ENCODE data around the gene HPSE2. TPM values are rescaled to one million over a fixed set of nuclear protein-coding genes. Genes with fewer than 3 reads are reported as not detected.

The HPSE2 gene
- polyA plus RNA-seq, 1 of the 3 experiments (the other 2 are of a cell fraction): not detected

- peak; percentile 30 for DNase-seq
- ChIA-PET CTCF (interaction anchor here (0.6 to 3.1 kb wide), 4 partner anchors 14 to 766 kb away, joined by 3 to 12 read pairs (median 6); no protein-coding TSS in a partner anchor), POLR2A (no interaction called here)
- H3F3A ChIP-seq (replicated peaks; ENCODE audit: insufficient read depth): no peaks in the 10 kb centered on the region
- H3K9me3 ChIP-seq: no peaks in the 10 kb centered on the region
- H4K20me1 ChIP-seq (ENCODE audit: insufficient read depth): no peaks in the 10 kb centered on the region
- H2AFZ ChIP-seq (ENCODE audit: low read depth): no peak overlapping the region
- H3K9me2 ChIP-seq: no peaks in the 10 kb centered on the region
- no peaks in the 10 kb centered on the region for H3K79me2 ChIP-seq (ENCODE audit: insufficient read depth)
- H3K27ac ChIP-seq (ENCODE audit: low read depth in 2 of 2, low read length in 1 of 2): no peak overlapping the region
- H3K4me3 ChIP-seq (ENCODE audit: low read depth in 2 of 2, low read length in 1 of 2): no peak overlapping the region
- TF ChIP-seq TEAD4 (IDR thresholded peaks at IDR 0.05; ENCODE audit: borderline replicate concordance, insufficient read depth) (no peak), ELF1 (IDR thresholded peaks at IDR 0.05) (no peak), MAX (IDR thresholded peaks at IDR 0.05; ENCODE audit: low read depth) (no peak), USF1 (IDR thresholded peaks at IDR 0.05; ENCODE audit: borderline replicate concordance, low read depth) (no peak), CTCF (IDR thresholded peaks at IDR 0.05) (no peak)
- peaks cover 0 to 11% of the 10 kb centered on the region in 2 experiments; a peak in 1 of 4 replicates for H3K4me1 ChIP-seq (ENCODE audit: control insufficient read depth in 1 of 2, insufficient read depth in 2 of 2, low read depth in 1 of 2, low read length in 1 of 2)
- peak overlapping the region; percentile 79; the same call in 1 of the 2 replicates for H3K4me2 ChIP-seq
- H3K9ac ChIP-seq: no peak overlapping the region
- H3K36me3 ChIP-seq (replicated peaks in 1 of 2; ENCODE audit: control insufficient read depth in 1 of 2, insufficient read depth in 2 of 2, low read length in 1 of 2): no peaks in the 10 kb centered on the region
- 17% methylated on average over 18 of the region's 18 CpGs for WGBS (ENCODE audit: low lambda C conversion rate)
- peaks cover 57% of the 10 kb centered on the region for H3K27me3 ChIP-seq (ENCODE audit: insufficient read depth)
Observed at GRCh38 chr10:99233000-99233688, 2.5 kb downstream of the HPSE2 start.

GRCh38 chr10:99232360-99232999 is 3.2 kb downstream of the HPSE2 start:
- peak; percentile 52 for DNase-seq
- Histone ChIP-seq H3K9ac (no peak overlapping the region), H4K20me1 (ENCODE audit: insufficient read depth) (no peaks in the 10 kb centered on the region), H3K9me3 (no peaks in the 10 kb centered on the region), H3K79me2 (ENCODE audit: insufficient read depth) (no peaks in the 10 kb centered on the region), H3K27me3 (ENCODE audit: insufficient read depth) (peaks cover 57% of the 10 kb centered on the region), H3K4me3 (ENCODE audit: low read depth in 2 of 2, low read length in 1 of 2) (no peak overlapping the region), H3K4me2 (no peak overlapping the region), H3K4me1 (ENCODE audit: control insufficient read depth in 1 of 2, insufficient read depth in 2 of 2, low read depth in 1 of 2, low read length in 1 of 2) (peaks cover 0 to 11% of the 10 kb centered on the region in 2 experiments; a peak in 1 of 4 replicates), H3K9me2 (no peaks in the 10 kb centered on the region), H3K36me3 (replicated peaks in 1 of 2; ENCODE audit: control insufficient read depth in 1 of 2, insufficient read depth in 2 of 2, low read length in 1 of 2) (no peaks in the 10 kb centered on the region), H3F3A (replicated peaks; ENCODE audit: insufficient read depth) (no peaks in the 10 kb centered on the region), H3K27ac (ENCODE audit: low read depth in 2 of 2, low read length in 1 of 2) (no peak overlapping the region), H2AFZ (ENCODE audit: low read depth) (no peak overlapping the region)
- 22% methylated on average over 17 of the region's 49 CpGs for WGBS (ENCODE audit: low lambda C conversion rate)
- ChIA-PET POLR2A (no interaction called here), CTCF (interaction anchor here (0.6 to 2.2 kb wide), 5 partner anchors 14 to 765 kb away, joined by 3 to 9 read pairs (median 3); no protein-coding TSS in a partner anchor)
- TF ChIP-seq FOXJ3 (CRISPR knock-in tag; IDR thresholded peaks at IDR 0.05) (no peak), JUND (IDR thresholded peaks at IDR 0.05) (no peak), EP300 (IDR thresholded peaks at IDR 0.05; ENCODE audit: borderline replicate concordance in 1 of 2, low read depth in 1 of 2, low read length in 1 of 2) (no peak), TEAD4 (IDR thresholded peaks at IDR 0.05; ENCODE audit: borderline replicate concordance, insufficient read depth) (no peak), IRF3 (IDR thresholded peaks at IDR 0.05; ENCODE audit: low read depth, low read length) (no peak), EZH2phosphoT487 (IDR thresholded peaks at IDR 0.05; ENCODE audit: borderline replicate concordance, low read depth) (no peak), GATA2 (CRISPR knock-in tag; IDR thresholded peaks at IDR 0.05) (no peak), CTCF (IDR thresholded peaks at IDR 0.05) (no peak), PBX3 (IDR thresholded peaks at IDR 0.05) (no peak), MXI1 (IDR thresholded peaks at IDR 0.05; ENCODE audit: low read depth, low read length) (no peak), SMC3 (IDR thresholded peaks at IDR 0.05; ENCODE audit: low read depth, low read length) (no peak)

Data from SK-N-SH (cell line).